Breast epithelium (tissue), 3 donors: ENCODE results near the gene BNIP3.

ENCODE experiments used
- POLR2A ChIP-seq: fragments of 450-650 bp; IDR thresholded peaks from one replicate; pipeline ENCODE4 v1.6.1; 2016; ENCODE audit warnings: antibody characterized with exemption, mild to moderate bottlenecking, moderate library complexity
- POLR2AphosphoS5 ChIP-seq, 3 donors: sonication (generic); formaldehyde crosslinking; IDR thresholded peaks; one replicate each; pipeline ENCODE4 v1.6.1; 2017; ENCODE audit warnings: antibody characterized with exemption in 3 of 3
- TF ChIP-seq, protein P1 (sequence below), 3 donors: fragments of 450-650 bp; IDR thresholded peaks; one replicate each; pipeline ENCODE4 v1.5.1; 2016 to 2017; ENCODE audit warnings: antibody characterized with exemption in 3 of 3, mild to moderate bottlenecking in 3 of 3, moderate library complexity in 3 of 3

- no peak for TF ChIP-seq POLR2A
- TF ChIP-seq POLR2AphosphoS5 (IDR thresholded peaks at IDR 0.05): no peak
- TF ChIP-seq, protein P1, sequence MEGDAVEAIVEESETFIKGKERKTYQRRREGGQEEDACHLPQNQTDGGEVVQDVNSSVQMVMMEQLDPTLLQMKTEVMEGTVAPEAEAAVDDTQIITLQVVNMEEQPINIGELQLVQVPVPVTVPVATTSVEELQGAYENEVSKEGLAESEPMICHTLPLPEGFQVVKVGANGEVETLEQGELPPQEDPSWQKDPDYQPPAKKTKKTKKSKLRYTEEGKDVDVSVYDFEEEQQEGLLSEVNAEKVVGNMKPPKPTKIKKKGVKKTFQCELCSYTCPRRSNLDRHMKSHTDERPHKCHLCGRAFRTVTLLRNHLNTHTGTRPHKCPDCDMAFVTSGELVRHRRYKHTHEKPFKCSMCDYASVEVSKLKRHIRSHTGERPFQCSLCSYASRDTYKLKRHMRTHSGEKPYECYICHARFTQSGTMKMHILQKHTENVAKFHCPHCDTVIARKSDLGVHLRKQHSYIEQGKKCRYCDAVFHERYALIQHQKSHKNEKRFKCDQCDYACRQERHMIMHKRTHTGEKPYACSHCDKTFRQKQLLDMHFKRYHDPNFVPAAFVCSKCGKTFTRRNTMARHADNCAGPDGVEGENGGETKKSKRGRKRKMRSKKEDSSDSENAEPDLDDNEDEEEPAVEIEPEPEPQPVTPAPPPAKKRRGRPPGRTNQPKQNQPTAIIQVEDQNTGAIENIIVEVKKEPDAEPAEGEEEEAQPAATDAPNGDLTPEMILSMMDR (IDR thresholded peaks at IDR 0.05): no peak
Measured at GRCh38 chr10:131970946-131971345, 10.8 kb downstream of the BNIP3 start.
